ENCODE data around the gene NEK6. TPM values are rescaled to one million over a fixed set of nuclear protein-coding genes. Genes with fewer than 3 reads are reported as not detected.
"Not testable (repeated sequence)": the region's sequence is repeated elsewhere in the genome, so short reads cannot be mapped to it uniquely, and the experiment has no call there.

Gene NEK6
- polyA plus RNA-seq, 2 donors, result 1.7 to 2.3 TPM

DNA sequence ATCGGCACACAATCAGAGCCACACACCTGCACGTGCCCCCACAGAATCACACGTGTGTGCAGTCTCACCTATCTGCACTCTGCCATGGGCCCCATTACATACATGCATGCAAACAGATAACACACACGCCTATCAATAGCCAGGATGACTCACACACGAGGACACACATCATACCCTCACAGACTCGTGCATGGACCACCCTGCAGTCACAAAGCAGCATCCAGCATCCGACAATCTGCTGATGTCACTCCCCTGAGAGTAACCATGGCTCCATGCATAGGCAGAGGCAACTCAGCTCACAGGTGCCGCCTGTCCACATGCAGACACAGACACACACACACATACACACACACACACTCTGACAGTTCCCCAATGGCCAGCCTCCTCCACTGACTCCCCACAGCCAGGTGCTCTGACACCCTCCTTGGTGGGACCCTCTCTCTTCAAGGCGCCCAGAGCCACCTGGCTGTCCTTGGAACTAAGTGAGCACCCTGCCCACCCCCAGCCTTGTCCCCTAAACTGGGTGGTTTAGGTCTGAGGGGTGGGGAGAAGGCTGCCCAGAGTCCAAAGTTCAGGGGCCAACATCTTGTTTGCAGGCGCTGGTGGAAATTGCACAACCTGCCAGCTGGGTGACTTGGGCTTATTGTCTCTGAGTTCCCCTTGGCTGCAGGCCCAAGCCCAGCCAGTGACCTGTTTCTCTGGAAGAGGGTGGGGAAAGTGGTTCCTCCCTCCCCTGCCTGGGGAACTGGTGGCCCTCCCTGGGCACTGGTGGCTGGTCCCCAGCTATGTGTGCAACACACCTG, 34.6 kb upstream of the NEK6 start:
- no peaks in the 10 kb centered on the region for H3K9me3 ChIP-seq (ENCODE audit: control insufficient read depth in 2 of 2, insufficient read depth in 1 of 2, low read depth in 1 of 2, low read length in 1 of 2)
- no peaks in the 10 kb centered on the region for H3K27me3 ChIP-seq (ENCODE audit: control insufficient read depth in 1 of 2, insufficient read depth in 2 of 2, low read length in 2 of 2)
- H3K27ac ChIP-seq (ENCODE audit: low read depth in 2 of 2, low read length in 1 of 2), result no peak overlapping the region
- H3K36me3 ChIP-seq (ENCODE audit: control insufficient read depth in 2 of 2, insufficient read depth in 2 of 2, low read length in 1 of 2), result no peaks in the 10 kb centered on the region
- no peak overlapping the region for H3K4me3 ChIP-seq (ENCODE audit: low read depth in 1 of 2, low read length in 2 of 2)
- H3K4me1 ChIP-seq (ENCODE audit: control insufficient read depth in 2 of 2, insufficient read depth in 2 of 2, low read length in 1 of 2), result peaks cover 2 to 14% of the 10 kb centered on the region in 2 donors
- 64 to 70% methylated on average over 10 of the region's 10 CpGs for WGBS, 2 donors

DNA sequence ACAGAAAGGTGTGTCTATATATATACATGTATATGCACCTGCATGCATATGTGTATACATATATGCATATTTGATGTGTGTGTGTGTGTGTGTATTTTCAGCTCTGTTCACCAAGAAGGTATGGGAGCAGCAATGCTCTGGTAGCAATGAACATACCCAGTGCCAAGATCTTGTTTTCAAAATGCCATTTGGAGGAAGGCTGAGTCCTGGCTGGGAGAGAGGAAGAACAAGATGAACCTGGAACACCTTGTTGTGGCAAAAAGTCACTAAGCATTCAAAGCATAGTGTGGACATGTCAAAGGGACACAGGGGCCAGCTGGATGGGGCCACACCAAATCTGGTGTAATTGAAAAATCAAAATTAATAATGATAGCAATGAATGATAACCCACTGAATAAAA, 31.8 kb upstream of the NEK6 start:
- H3K9me3 ChIP-seq (ENCODE audit: control insufficient read depth in 2 of 2, insufficient read depth in 1 of 2, low read depth in 1 of 2, low read length in 1 of 2), result no peaks in the 10 kb centered on the region
- no peak overlapping the region for H3K27ac ChIP-seq (ENCODE audit: low read depth in 2 of 2, low read length in 1 of 2)
- H3K36me3 ChIP-seq (ENCODE audit: control insufficient read depth in 2 of 2, insufficient read depth in 2 of 2, low read length in 1 of 2), result no peaks in the 10 kb centered on the region
- H3K27me3 ChIP-seq (ENCODE audit: control insufficient read depth in 1 of 2, insufficient read depth in 2 of 2, low read length in 2 of 2), result no peaks in the 10 kb centered on the region
- H3K4me3 ChIP-seq (ENCODE audit: low read depth in 1 of 2, low read length in 2 of 2), result no peak overlapping the region
- H3K4me1 ChIP-seq (ENCODE audit: control insufficient read depth in 2 of 2, insufficient read depth in 2 of 2, low read length in 1 of 2), result peaks cover 2 to 10% of the 10 kb centered on the region in 2 donors

DNA sequence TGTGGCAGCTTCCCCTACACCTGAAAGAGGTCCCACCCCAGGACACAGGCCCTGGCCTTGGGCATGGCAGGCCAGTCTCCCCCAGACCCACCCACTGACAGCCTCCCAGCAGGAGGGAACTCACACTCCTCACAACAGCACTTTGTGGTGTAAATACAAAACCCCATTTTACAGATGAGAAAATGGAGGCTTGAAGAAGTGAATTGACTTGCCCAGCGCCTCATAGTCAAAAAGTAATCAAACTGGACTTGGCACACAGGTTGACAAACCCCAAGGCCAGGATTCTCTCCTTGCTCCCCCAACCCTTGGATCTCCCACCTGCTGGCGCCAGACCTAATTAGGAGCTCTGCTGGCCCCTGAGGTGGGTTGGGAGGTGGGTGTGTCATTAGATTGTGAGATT, 29.2 kb upstream of the NEK6 start:
- Histone ChIP-seq H3K27ac (ENCODE audit: low read depth in 2 of 2, low read length in 1 of 2) (no peak overlapping the region), H3K36me3 (ENCODE audit: control insufficient read depth in 2 of 2, insufficient read depth in 2 of 2, low read length in 1 of 2) (no peaks in the 10 kb centered on the region), H3K4me1 (ENCODE audit: control insufficient read depth in 2 of 2, insufficient read depth in 2 of 2, low read length in 1 of 2) (peaks cover 0 to under 1% of the 10 kb centered on the region in 2 donors), H3K27me3 (ENCODE audit: control insufficient read depth in 1 of 2, insufficient read depth in 2 of 2, low read length in 2 of 2) (no peaks in the 10 kb centered on the region), H3K4me3 (ENCODE audit: low read depth in 1 of 2, low read length in 2 of 2) (no peak overlapping the region), H3K9me3 (ENCODE audit: control insufficient read depth in 2 of 2, insufficient read depth in 1 of 2, low read depth in 1 of 2, low read length in 1 of 2) (no peaks in the 10 kb centered on the region)
- 79 to 94% methylated on average over 2 of the region's 2 CpGs for WGBS, 2 donors

DNA sequence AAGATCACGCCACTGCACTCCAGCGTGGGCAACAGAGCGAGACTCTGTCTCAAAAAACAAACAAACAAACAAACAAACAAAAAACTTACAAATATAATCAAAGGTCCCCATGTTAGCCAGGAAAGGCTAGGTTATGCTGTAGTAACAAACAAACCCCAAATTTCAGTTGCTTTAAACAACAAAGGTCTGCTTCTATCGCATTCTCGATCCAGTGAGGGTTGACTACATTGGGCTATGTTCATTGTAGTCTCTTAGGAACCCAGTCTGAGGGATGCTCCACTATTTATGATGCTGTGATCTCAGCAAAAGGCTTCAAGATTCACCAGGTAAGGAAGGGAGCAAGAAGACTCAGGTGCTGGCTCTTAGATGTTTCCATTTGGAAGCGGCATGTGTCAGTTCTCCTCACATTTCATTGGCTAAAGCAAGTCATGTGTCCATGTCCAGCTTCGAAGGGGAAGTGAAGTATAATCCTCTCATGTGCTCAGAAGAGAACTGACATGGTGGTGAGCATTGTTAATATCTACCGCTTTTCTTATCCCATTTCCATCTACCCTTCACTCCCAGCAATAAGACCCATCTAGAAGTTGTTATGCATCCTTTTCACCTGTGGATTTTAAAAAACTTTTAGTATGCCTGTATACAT, 26.5 kb upstream of the NEK6 start:
- H3K27me3 ChIP-seq (ENCODE audit: control insufficient read depth in 1 of 2, insufficient read depth in 2 of 2, low read length in 2 of 2), result no peaks in the 10 kb centered on the region
- H3K9me3 ChIP-seq (ENCODE audit: control insufficient read depth in 2 of 2, insufficient read depth in 1 of 2, low read depth in 1 of 2, low read length in 1 of 2), result no peaks in the 10 kb centered on the region
- H3K4me1 ChIP-seq (ENCODE audit: control insufficient read depth in 2 of 2, insufficient read depth in 2 of 2, low read length in 1 of 2), result no peaks in the 10 kb centered on the region
- H3K36me3 ChIP-seq (ENCODE audit: control insufficient read depth in 2 of 2, insufficient read depth in 2 of 2, low read length in 1 of 2), result no peaks in the 10 kb centered on the region
- no peak overlapping the region for H3K4me3 ChIP-seq (ENCODE audit: low read depth in 1 of 2, low read length in 2 of 2)
- no peak overlapping the region for H3K27ac ChIP-seq (ENCODE audit: low read depth in 2 of 2, low read length in 1 of 2)
- 88 to 90% methylated on average over 8 of the region's 8 CpGs for WGBS, 2 donors

DNA sequence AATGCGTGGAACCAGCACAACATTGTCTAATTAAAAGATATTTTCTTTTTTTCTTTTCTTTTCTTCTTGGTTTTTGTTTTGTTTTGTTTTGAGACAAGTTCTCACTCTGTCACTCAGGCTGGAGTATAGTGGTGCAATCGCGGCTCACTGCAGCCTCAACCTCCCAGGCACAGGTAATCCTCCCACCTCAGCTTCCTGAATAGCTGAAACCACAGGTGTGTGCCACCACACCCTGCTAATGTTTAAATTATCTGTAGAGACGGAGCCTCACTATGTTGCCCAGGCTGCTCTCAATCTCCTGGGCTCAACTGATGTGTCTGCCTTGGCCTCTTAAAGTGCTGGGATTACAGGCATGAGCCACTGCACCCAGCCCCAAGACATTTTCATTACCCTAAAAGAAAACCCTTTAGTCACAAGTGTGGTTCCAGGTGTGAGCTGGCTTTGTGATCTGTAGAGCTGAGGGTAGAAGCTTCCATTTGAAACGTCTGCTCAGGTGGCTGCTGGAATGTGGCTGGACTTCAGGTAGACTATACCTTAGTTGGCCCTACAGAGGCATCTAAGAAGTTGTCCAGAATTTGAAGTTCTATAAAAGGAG, 19.1 kb upstream of the NEK6 start:
- H3K27me3 ChIP-seq (ENCODE audit: control insufficient read depth in 1 of 2, insufficient read depth in 2 of 2, low read length in 2 of 2), result no peaks in the 10 kb centered on the region
- no peaks in the 10 kb centered on the region for H3K9me3 ChIP-seq (ENCODE audit: control insufficient read depth in 2 of 2, insufficient read depth in 1 of 2, low read depth in 1 of 2, low read length in 1 of 2)
- WGBS, 2 donors, result 59 to 62% methylated on average over 5 of the region's 5 CpGs
- no peaks in the 10 kb centered on the region for H3K4me1 ChIP-seq (ENCODE audit: control insufficient read depth in 2 of 2, insufficient read depth in 2 of 2, low read length in 1 of 2)
- no peak overlapping the region for H3K4me3 ChIP-seq (ENCODE audit: low read depth in 1 of 2, low read length in 2 of 2)
- H3K27ac ChIP-seq (ENCODE audit: low read depth in 2 of 2, low read length in 1 of 2), result no peak overlapping the region
- no peaks in the 10 kb centered on the region for H3K36me3 ChIP-seq (ENCODE audit: control insufficient read depth in 2 of 2, insufficient read depth in 2 of 2, low read length in 1 of 2)

DNA sequence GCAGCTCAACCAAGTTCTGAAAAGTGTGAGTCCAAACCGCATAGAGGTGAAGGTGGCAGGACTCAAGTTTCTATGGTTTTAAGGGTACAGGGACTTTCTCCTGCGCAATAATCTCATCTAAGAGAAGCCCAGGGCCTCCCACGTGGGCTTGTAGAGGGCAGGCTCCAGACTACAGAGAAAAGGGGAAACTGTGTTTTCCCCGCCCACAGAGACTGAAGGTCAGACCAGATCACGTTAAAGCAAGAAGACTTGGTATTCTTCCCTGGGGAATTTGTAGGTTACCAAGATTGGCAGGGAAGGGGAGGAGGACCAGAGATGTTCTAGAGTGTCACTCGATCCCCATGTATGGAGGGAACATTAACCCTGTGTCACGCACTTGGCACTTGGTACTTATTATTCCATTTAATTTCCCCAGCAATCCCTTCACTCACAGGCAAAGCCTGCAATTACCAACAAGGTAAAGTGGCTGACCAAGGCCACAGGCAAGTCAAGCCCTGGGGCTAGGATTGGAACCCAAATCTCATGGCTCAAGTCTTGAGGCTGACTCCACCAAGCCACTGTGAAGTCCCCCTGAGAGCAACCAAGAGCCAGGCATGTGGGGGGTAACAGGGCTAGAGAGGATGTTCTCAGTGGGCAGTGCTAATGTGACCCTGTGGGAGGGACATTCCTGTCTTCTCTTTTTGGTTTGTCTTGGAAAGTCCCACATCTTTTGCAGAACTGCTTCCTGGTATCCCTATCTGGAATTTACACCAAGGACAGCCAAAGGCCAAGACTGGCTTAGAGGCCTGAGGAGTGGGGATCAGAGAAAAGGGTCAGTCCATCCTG, 18.3 kb upstream of the NEK6 start:
- Histone ChIP-seq H3K27me3 (ENCODE audit: control insufficient read depth in 1 of 2, insufficient read depth in 2 of 2, low read length in 2 of 2) (no peaks in the 10 kb centered on the region), H3K27ac (ENCODE audit: low read depth in 2 of 2, low read length in 1 of 2) (no peak overlapping the region), H3K36me3 (ENCODE audit: control insufficient read depth in 2 of 2, insufficient read depth in 2 of 2, low read length in 1 of 2) (no peaks in the 10 kb centered on the region), H3K9me3 (ENCODE audit: control insufficient read depth in 2 of 2, insufficient read depth in 1 of 2, low read depth in 1 of 2, low read length in 1 of 2) (no peaks in the 10 kb centered on the region), H3K4me1 (ENCODE audit: control insufficient read depth in 2 of 2, insufficient read depth in 2 of 2, low read length in 1 of 2) (no peaks in the 10 kb centered on the region), H3K4me3 (ENCODE audit: low read depth in 1 of 2, low read length in 2 of 2) (no peak overlapping the region)
- 69 to 71% methylated on average over 7 of the region's 7 CpGs for WGBS, 2 donors

DNA sequence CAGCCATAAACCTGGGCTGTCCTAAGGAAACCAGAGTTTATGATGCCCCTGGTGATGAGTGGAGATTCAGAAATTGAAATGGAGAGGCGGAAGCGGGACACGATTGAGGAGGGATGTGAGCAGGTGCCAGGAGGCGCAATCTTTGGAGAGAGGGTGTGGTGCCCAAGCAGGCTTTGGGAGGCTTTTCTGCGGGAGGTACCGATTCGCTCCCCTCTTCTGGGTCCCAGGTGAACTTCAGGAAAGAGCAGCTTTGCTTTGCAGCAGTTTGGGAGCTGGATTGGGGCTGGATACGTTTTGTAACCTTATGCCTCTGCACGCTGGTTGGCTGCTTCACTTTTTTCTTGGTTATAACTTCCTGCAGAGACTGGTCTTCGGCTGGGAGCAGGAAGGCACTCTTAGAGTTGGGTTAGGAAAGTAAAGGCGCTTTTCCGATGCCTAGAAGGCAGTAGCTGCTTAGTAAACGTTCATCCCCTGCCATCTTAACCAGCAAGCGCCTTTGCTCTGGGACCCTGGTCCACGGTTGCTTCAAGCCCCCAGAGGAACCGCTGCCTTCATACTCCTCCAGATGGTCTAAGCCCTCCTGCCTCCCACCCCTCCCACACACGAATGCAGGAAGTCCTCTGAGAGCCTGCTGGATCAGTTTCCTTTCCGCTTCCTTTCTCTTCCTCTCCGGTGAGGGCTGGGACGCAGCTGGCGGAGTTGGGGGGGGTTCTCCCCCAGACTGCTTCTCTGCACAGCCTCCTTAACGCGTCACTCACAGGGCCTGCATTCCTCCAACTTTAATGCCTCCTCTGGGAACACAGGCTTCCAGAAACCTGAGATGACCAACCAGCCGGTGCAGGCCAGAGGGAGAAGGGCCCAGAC, 15.2 kb upstream of the NEK6 start:
- no peaks in the 10 kb centered on the region for H3K4me1 ChIP-seq (ENCODE audit: control insufficient read depth in 2 of 2, insufficient read depth in 2 of 2, low read length in 1 of 2)
- H3K9me3 ChIP-seq (ENCODE audit: control insufficient read depth in 2 of 2, insufficient read depth in 1 of 2, low read depth in 1 of 2, low read length in 1 of 2), result no peaks in the 10 kb centered on the region
- H3K27me3 ChIP-seq (ENCODE audit: control insufficient read depth in 1 of 2, insufficient read depth in 2 of 2, low read length in 2 of 2), result no peaks in the 10 kb centered on the region
- WGBS, 2 donors, result 29 to 30% methylated on average over 24 of the region's 24 CpGs
- no peak overlapping the region for H3K4me3 ChIP-seq (ENCODE audit: low read depth in 1 of 2, low read length in 2 of 2)
- no peaks in the 10 kb centered on the region for H3K36me3 ChIP-seq (ENCODE audit: control insufficient read depth in 2 of 2, insufficient read depth in 2 of 2, low read length in 1 of 2)
- no peak overlapping the region for H3K27ac ChIP-seq (ENCODE audit: low read depth in 2 of 2, low read length in 1 of 2)

DNA sequence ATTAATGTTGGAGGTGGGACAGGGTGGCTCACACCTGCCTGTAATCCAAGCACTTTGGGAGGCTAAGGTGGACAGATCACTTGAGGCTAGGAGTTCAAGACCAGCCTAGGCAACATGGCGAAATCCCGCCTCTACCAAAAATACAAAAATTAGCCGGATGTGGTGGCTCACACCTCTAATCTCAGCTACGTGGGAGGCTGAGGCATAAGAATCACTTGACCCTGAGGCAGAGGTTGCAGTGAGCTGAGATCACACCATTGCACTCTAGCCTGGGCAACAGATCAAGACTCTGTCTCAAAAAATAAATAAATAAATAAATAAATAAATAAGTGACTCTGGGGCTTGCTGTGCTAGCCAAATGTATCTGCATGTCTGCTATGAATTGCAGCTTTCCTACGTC, 10.4 kb upstream of the NEK6 start:
- 89 to 94% methylated on average over 5 of the region's 5 CpGs for WGBS, 2 donors
- not testable (repeated sequence) for H3K27me3 ChIP-seq (ENCODE audit: control insufficient read depth in 1 of 2, insufficient read depth in 2 of 2, low read length in 2 of 2); H3K9me3 ChIP-seq (ENCODE audit: control insufficient read depth in 2 of 2, insufficient read depth in 1 of 2, low read depth in 1 of 2, low read length in 1 of 2); H3K4me3 ChIP-seq (ENCODE audit: low read depth in 1 of 2, low read length in 2 of 2); H3K4me1 ChIP-seq (ENCODE audit: control insufficient read depth in 2 of 2, insufficient read depth in 2 of 2, low read length in 1 of 2); H3K27ac ChIP-seq (ENCODE audit: low read depth in 2 of 2, low read length in 1 of 2); H3K36me3 ChIP-seq (ENCODE audit: control insufficient read depth in 2 of 2, insufficient read depth in 2 of 2, low read length in 1 of 2)

DNA sequence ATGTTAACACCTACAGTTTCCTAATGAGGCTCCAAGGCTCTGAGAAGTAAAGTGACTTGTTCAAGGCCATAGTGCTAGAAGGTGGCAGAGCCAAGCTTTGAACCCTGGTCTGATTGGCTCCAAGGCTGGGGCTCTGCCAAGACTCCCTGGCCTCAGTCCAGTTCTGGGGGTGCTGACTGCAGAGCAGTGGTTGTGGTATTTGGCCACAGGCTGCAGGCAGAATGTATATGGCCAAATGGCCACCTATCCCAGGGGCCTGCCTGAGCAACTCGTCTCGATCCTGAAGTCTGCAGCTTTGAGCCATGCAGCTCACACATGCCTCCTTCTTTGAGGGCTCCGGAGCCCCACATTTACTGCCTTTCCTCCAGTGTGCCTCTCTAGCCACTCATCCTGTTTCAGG, 9.7 kb upstream of the NEK6 start:
- Histone ChIP-seq H3K27me3 (ENCODE audit: control insufficient read depth in 1 of 2, insufficient read depth in 2 of 2, low read length in 2 of 2) (no peaks in the 10 kb centered on the region), H3K27ac (ENCODE audit: low read depth in 2 of 2, low read length in 1 of 2) (no peak overlapping the region), H3K36me3 (ENCODE audit: control insufficient read depth in 2 of 2, insufficient read depth in 2 of 2, low read length in 1 of 2) (no peaks in the 10 kb centered on the region), H3K4me3 (ENCODE audit: low read depth in 1 of 2, low read length in 2 of 2) (no peak overlapping the region), H3K4me1 (ENCODE audit: control insufficient read depth in 2 of 2, insufficient read depth in 2 of 2, low read length in 1 of 2) (peaks cover 0 to 4% of the 10 kb centered on the region in 2 donors), H3K9me3 (ENCODE audit: control insufficient read depth in 2 of 2, insufficient read depth in 1 of 2, low read depth in 1 of 2, low read length in 1 of 2) (no peaks in the 10 kb centered on the region)
- WGBS, 2 donors, result 85 to 87% methylated on average over 3 of the region's 3 CpGs

Measured in esophagus (tissue), 2 donors.